A673 (cell line): ENCODE data around the gene LRCOL1.

Source experiments
- EZH2 ChIP-seq: fragments of 200-600 bp; sonication (generic); IDR thresholded peaks from 2 replicates; pipeline ENCODE4 v1.6.1; 2017; ENCODE audit warnings: borderline replicate concordance, low read depth, mild to moderate bottlenecking, mixed read lengths, antibody characterized with exemption, low read length; ENCODE audit not compliant: poor library complexity, severe bottlenecking
- TF ChIP-seq, protein P1 (sequence below): fragments of 300-800, 200-600 bp; sonication (generic); conservative IDR thresholded peaks from 2 replicates; pipeline ENCODE4 v1.5.1; 2017; ENCODE audit warnings: low read depth, mild to moderate bottlenecking, antibody characterized with exemption, low read length, moderate library complexity, mixed read lengths

DNA sequence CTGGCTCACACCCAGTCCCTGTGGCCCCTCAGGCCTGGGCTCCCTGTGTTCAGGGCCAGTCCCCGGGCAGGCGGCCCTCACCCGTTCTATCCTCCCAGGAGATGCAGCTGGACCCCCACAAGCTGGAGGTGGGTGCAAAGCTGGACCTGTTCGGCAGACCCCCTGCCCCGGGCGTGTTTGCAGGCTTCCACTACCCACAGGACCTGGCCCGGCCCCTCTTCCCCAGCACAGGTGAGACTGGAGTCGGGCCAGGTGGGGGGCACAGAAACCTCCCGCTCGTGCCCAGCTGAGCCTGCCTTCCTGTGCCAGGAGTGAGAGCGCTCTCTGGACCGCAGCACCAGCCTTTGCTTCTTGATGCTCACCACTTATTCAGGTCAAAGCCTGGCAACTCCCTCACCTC lies 33.7 kb downstream of the LRCOL1 start:
- no peak for TF ChIP-seq EZH2
- TF ChIP-seq, protein P1, sequence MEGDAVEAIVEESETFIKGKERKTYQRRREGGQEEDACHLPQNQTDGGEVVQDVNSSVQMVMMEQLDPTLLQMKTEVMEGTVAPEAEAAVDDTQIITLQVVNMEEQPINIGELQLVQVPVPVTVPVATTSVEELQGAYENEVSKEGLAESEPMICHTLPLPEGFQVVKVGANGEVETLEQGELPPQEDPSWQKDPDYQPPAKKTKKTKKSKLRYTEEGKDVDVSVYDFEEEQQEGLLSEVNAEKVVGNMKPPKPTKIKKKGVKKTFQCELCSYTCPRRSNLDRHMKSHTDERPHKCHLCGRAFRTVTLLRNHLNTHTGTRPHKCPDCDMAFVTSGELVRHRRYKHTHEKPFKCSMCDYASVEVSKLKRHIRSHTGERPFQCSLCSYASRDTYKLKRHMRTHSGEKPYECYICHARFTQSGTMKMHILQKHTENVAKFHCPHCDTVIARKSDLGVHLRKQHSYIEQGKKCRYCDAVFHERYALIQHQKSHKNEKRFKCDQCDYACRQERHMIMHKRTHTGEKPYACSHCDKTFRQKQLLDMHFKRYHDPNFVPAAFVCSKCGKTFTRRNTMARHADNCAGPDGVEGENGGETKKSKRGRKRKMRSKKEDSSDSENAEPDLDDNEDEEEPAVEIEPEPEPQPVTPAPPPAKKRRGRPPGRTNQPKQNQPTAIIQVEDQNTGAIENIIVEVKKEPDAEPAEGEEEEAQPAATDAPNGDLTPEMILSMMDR = no peak
